ENCODE data around the gene APLF. TPM values are rescaled to one million over a fixed set of nuclear protein-coding genes. Genes with fewer than 3 reads are reported as not detected.

The APLF gene
- total and polyA plus RNA-seq, 2 of the 8 experiments (the other 6 are each of a cell fraction or from before 2014, with no cell fraction given): 4.4 to 7.3 TPM

DNA sequence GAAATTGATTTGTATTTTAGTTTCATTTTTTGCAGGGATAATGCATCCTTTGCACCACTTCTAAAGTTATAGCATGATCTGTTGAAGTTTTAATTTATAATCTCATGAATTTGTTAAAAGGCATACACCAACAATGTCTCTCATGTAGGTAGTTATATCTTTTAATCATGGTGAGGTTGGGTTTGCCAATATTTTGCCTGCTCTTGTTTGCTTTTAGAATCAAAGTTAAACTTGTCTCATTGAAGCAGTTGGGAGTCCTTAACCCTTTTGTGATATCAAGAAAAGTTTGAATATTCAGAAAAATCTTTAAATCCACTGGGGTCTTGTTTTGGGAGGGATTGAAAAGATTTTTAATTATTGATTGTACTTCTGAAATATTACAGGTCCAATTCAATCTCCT is 31.7 kb downstream of the APLF start:
- no peak overlapping the region for H3K27ac ChIP-seq (ENCODE audit: low read depth, low read length)
- H3K56ac ChIP-seq (replicated peaks; ENCODE audit: insufficient read length, low read depth, low read length): no peak overlapping the region
- H3K14ac ChIP-seq (ENCODE audit: insufficient read length): no peak overlapping the region
- H3K23me2 ChIP-seq (ENCODE audit: low read depth, low read length): no peaks in the 10 kb centered on the region
- no peak overlapping the region for H2BK15ac ChIP-seq (ENCODE audit: low read length)
- H3K9me3 ChIP-seq (ENCODE audit: insufficient read depth in 2 of 2, low read depth in 1 of 2, low read length in 1 of 2): peaks cover 14 to 18% of the 10 kb centered on the region in 2 experiments
- peaks cover 0 to 2% of the 10 kb centered on the region in 2 experiments for H4K20me1 ChIP-seq (replicated peaks in 1 of 2; ENCODE audit: control insufficient read depth in 1 of 2, insufficient read depth in 2 of 2, low read length in 2 of 2)
- no peak overlapping the region for H2BK20ac ChIP-seq (ENCODE audit: low read length)
- H3K4me2 ChIP-seq (ENCODE audit: insufficient read depth in 1 of 2, low read depth in 2 of 2, low read length in 2 of 2): no peak overlapping the region
- no peak overlapping the region for H4K5ac ChIP-seq (ENCODE audit: insufficient read length, low read depth, low read length)
- POLR2A ChIA-PET (ENCODE audit: partially characterized antibody): interaction anchor here (0.7 kb wide), 1 partner anchor 205 kb away, joined by 3 read pairs; no protein-coding TSS in a partner anchor
- H2BK120ac ChIP-seq (replicated peaks; ENCODE audit: low read depth, low read length): no peak overlapping the region
- no peak overlapping the region for H4K91ac ChIP-seq (replicated peaks; ENCODE audit: insufficient read length, low read length)
- DNase-seq (ENCODE audit: low read depth in 1 of 2, low spot score in 2 of 2): no peak
- FAIRE-seq: no peak
- no peak overlapping the region for H2BK5ac ChIP-seq (ENCODE audit: low read depth, low read length)
- H3K79me2 ChIP-seq (ENCODE audit: control insufficient read depth in 1 of 2, insufficient read depth in 2 of 2, low read length in 2 of 2): no peaks in the 10 kb centered on the region
- no peaks in the 10 kb centered on the region for H3K79me1 ChIP-seq (ENCODE audit: low read depth, low read length)
- H3K4ac ChIP-seq (replicated peaks; ENCODE audit: insufficient read length, low read depth, low read length): no peak overlapping the region
- no peak overlapping the region for H3K9ac ChIP-seq (replicated peaks in 1 of 4; ENCODE audit: extremely low read depth in 1 of 4, low read depth in 3 of 4, low read length in 3 of 4)
- H3K23ac ChIP-seq (ENCODE audit: insufficient read length): no peak overlapping the region
- no peak overlapping the region for H3K4me3 ChIP-seq (ENCODE audit: extremely low read depth in 1 of 4, insufficient read depth in 2 of 4, low read depth in 3 of 4, low read length in 4 of 4)
- no peak overlapping the region for H3K18ac ChIP-seq (ENCODE audit: extremely low read depth, low read length)
- H2AK5ac ChIP-seq (ENCODE audit: low read depth, low read length): no peak overlapping the region
- no peaks in the 10 kb centered on the region for H3K27me3 ChIP-seq (replicated peaks in 1 of 4; ENCODE audit: control insufficient read depth in 3 of 4, extremely low read depth in 1 of 4, insufficient read depth in 3 of 4, low read length in 3 of 4)
- no peak overlapping the region for H2BK12ac ChIP-seq (ENCODE audit: low read depth, low read length)
- H3K4me1 ChIP-seq (replicated peaks in 1 of 4; ENCODE audit: control insufficient read depth in 3 of 4, insufficient read depth in 4 of 4, low read length in 3 of 4): no peaks in the 10 kb centered on the region
- H4K8ac ChIP-seq (ENCODE audit: extremely low read depth, insufficient read depth, low read length): no peak overlapping the region
- CTCF ChIA-PET (ENCODE audit: partially characterized antibody): interaction anchor here (0.6 to 1.6 kb wide), 3 partner anchors 11 to 882 kb away, joined by 3 to 5 read pairs (median 4); no protein-coding TSS in a partner anchor
- H2AFZ ChIP-seq (ENCODE audit: low read length): no peak overlapping the region
- no peaks in the 10 kb centered on the region for H3K36me3 ChIP-seq (ENCODE audit: control insufficient read depth in 2 of 4, insufficient read depth in 4 of 4, low read length in 3 of 4)
- TF ChIP-seq, protein P1, sequence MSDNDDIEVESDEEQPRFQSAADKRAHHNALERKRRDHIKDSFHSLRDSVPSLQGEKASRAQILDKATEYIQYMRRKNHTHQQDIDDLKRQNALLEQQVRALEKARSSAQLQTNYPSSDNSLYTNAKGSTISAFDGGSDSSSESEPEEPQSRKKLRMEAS (IDR thresholded peaks at IDR 0.05): no peak
